NCI-H187 treated with DMSO at 0.1 percent for 48 hours (cell line): ENCODE measurements around the gene AKR1E2.
"Not testable (repeated sequence)": the region's sequence is repeated elsewhere in the genome, so short reads cannot be mapped to it uniquely, and the experiment has no call there.

Experiments used
- DNase-seq: peaks from one replicate; lab custom pipeline; 2025; lab: John Stamatoyannopoulos, UW

Gene AKR1E2

DNA sequence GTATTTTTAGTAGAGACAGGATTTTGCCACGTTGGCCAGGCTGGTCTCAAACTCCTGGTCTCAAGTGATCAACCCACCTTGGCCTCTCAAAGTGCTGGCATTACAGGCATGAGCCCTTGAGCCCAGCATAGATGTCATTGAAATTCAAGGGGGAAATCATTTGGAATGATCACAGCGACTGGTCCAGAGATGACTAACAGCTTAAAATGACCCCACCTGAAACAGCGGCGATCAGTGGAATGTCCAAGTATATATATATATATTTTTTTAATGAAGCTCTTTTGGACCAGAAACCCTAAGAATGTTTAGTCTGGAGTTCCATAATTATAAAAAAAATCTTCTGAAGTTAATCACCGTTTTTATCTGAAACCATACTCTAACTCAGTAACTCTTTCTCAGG is 12.5 kb upstream of the AKR1E2 start:
- no peak for DNase-seq

DNA sequence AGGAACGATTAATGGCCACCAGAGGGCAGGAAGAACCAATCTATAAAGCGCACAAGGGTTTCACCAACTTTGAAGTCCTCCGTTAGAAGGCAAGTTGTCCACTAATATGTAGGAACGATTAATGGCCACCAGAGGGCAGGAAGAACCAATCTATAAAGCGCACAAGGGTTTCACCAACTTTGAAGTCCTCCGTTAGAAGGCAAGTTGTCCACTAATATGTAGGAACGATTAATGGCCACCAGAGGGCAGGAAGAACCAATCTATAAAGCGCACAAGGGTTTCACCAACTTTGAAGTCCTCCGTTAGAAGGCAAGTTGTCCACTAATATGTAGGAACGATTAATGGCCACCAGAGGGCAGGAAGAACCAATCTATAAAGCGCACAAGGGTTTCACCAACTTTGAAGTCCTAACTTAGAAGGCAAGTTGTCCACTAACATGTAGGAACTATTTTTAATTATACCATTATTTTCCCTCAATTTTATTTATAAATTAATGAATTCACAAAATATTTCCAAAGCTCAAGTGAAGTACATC is 10.3 kb upstream of the AKR1E2 start:
- not testable (repeated sequence) for DNase-seq

DNA sequence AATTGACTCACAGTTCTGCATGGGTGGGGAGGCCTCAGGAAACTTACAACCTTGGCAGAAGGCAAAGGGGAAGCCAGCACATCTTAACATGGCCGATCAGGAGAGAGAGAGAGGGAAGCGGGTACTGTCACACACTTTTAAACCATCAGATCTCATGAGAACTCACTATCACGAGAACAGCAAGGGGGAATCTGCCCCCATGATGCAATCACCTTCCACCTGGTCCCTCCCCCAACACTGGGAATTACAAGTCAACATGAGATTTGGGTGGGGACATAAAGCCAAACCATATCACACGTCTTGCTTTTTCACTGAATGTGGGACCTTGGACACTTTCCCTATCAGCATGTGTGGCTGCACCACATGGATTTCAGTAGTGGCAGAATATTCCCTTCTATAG is 9.0 kb upstream of the AKR1E2 start:
- DNase-seq: no peak

DNA sequence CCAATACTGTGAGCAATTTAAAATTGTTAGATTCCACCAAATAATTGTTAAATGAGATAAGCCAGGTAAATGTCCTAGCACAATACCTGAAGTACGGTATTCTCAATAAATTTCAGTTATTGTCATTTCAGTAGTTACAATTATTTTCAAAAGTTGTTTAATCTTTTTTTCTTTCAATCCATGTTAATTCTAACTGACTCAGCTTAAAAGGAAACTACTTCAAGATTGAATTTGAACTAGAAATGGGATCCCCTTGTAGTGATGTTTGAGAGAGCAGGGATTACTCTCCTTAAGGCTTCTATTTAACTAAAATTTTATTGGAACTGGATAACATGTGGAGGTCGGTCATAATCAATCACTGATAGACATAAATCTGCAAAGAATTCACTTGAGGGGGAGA is 6.9 kb upstream of the AKR1E2 start:
- DNase-seq: no peak

DNA sequence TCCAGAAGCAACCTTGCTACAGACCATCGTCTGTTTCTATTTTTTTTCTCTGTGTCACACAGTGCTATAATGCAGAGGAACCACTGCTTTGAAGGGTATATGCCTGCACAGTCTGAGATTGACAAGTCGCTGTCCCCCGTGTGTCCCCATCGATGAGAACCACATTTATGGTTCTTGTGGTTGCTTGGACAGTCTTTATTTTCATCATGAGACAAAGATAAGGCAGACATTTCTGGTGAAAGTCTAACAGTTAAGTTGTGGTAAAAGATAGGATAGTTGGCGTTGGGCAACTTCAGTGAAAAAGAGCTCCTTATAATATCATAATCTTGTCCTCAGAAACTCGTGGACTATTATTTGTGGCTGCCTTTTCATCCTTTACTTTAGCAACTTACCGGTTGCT is 6.3 kb upstream of the AKR1E2 start:
- DNase-seq: no peak

DNA sequence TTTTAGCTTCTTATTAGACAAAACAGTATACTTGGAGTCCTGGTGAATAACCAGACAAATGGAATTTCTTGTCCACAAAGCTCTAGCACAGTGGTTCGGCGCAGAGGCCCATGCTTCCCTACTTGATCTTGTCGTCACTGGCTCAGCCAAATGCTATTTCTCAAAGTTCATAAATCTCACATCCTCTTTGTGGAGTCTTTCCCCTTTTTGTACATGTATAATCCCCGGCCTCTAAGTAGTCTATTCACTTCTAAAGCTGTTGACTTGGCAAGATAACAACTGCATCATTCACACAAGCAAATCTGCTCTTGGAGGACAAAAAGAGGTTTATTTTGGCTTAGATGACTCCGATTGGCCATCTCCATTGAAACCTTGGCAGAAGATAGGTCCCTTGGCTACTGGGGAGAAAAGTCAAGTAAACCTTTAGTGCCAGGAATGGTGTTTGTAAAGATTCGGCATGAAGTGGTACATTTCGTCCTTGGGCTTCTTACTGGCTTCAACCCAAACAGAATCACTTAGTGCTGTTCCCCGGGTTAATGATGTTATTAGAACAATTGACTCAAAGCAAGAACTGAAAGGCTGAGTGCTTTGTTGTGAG is 5.1 kb upstream of the AKR1E2 start:
- no peak for DNase-seq

DNA sequence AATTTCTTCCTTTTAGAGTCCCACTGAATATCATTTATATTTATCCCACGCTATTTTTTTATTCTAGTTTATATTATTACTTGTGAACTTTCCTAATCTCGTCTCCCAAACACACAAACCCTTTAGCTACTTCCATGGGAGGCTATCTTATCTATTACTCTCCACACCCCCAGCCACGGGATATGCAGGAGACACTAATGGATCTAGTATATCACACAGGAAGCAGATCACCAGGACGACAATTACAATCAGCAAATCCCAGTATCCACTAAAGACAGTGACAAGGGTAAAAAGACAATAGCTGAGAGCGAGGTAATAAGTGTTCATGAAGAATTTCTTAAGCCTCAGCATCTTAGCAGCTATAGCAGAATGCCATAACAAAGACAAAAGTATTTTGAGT is 3.8 kb upstream of the AKR1E2 start:
- no peak for DNase-seq

DNA sequence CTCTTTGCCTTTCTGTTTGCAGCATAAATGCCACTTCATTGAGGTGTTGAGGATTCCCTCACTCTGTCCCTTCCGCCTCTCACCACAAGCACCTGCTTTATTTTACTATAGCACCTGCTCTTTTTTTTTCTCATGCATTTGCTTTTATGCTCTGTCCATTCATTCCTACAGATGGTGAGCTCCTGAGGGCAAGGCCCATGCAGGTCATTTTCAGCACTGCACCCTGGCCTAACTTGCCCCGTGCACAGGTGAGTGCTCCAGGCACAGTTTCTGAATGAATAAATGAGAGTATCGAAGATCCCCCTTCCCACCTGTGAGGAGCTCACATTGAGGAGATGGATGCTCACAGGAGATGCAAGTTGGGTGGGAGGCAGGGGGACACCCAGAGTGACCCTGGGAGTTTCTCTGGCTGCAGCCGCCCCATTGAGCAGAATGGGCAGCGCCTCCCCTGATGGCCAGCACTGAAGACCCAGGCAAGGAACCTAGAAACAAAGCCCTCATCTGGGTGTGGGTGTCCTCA is 1.2 kb upstream of the AKR1E2 start:
- no peak for DNase-seq

DNA sequence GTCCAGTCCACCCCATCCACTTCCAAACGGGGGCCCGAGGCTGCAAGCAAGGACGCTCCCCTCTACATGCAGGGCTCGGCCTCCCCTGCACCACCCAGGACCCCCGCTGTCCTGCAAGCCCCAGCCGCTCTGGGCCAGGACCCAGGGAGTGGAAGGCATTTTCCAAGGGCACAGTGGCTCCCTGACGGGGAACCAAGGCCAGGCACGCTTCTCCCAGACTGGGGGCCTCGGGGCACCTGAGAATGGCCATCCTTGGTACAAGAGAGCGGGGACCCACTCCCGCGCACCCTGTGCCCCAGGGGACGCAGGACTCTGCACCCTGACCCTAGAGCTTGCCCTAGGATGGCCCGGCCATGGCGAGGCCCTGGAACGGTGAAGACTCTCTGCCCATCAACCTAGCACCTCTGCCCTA is 545 bp upstream of the AKR1E2 start:
- no peak for DNase-seq

DNA sequence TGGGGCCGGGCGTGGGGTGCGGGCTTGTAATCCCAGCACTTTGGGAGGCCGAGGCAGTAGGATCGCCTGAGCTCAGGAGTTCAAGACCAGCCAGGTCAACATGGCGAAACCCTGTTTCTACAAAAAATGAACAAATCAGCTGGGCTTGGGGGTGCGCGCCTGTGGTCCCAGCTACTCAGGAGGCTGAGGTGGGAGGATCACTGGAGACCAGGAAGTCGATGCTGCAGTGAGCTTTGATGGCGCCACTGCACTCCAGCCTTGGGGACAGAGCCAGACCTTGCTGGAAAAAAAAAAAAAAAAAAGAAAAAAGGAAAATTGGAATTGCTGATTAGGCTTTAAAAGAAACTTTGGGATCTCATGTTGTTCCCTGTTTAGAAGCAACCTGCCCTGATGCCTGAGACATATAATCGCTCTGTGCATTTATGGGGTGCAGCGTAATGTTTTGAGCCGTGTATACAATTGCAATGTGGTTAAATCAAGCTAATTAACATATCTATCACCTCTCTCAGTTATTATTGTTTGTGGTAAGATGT is 851 bp downstream of the AKR1E2 start:
- no peak for DNase-seq

DNA sequence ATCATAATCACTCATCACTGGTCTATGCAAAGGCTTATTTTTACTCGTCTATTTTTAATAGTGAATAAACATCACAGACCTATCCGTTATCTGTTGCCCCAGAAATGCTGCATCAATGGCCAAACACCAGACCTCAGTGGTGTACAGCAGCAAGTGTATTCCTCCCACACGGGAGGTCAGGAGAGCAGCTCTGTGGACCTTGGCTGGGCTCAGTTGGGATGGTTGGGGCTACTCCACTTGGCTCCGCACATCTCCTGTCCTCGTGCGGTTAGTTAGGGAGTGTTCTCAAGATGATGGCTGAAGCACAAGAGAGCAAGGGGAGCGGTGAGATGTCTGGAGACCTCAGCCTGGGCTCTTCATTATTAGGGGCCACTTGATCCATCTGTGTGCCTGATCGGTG is 2.0 kb downstream of the AKR1E2 start:
- DNase-seq: no peak

DNA sequence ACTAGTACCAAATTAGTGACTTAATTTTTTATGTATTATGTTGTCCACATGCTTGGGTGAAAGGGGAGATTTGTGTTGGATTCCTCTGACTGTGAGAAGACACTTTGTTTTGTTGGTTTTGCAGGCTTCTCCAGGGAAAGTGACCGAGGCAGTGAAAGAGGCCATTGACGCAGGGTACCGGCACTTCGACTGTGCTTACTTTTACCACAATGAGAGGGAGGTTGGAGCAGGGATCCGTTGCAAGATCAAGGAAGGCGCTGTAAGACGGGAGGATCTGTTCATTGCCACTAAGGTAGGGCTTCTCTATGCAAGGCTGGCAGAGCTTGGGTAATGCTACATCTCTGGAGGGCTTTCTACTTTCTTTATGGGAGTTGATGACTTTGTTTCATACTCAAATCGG is 4.5 kb downstream of the AKR1E2 start:
- no peak for DNase-seq

DNA sequence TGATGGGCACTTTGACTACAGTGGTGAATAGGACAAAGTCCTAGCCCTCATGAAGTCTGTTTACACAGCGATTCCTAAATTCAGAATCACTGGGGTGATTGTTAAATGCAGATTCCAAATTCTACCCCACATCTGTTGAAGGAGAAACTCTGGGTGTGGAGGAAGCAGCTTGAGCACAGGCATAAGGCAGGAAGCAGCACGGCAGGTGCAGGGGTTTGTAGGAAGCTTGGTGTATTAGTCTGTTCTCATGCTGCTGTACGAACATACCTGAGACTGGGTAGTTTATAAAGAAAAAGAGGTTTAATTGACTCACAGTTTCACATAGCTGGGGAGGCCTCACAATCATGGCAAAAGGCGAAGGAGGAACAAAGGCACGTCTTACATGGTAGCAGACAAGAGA is 5.1 kb downstream of the AKR1E2 start:
- no peak for DNase-seq

DNA sequence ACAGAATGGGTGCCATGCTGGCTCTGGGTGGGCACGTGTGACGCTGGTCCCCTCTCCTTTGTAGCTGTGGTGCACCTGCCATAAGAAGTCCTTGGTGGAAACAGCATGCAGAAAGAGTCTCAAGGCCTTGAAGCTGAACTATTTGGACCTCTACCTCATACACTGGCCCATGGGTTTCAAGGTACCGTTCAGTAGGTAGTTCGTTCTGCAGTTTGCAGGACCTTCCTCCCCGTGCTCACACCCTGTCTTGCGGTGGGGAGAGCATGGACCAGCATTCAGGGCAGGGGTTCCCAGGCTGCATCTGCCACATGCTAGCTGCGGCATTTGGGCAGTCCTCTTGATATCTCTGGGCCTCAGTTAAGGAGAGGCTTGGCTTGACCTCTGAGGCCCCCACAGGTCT is 7.3 kb downstream of the AKR1E2 start:
- DNase-seq: no peak

DNA sequence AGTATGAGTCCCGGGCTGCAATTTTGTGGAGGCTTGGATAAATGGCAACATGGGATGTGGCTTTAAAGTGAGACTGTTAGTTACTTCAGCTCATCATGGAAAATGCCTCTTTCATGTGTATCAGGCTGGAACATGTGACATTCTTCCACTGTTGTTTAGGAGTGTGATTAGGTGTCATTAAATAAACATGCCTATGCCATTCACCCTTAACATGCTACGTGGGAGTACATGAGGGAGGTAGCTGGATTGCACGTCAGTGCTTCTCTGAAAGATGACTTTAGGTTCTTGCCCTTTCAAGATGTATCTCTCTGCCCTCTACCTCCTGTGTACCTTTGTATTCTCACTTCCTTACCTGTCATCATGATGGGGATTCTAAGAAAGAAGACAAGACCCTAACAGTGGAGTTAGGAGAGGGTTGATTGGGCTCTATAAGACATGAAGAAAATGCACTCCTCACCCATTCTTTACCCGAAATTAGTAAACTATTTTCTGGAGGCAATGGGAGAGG is 8.9 kb downstream of the AKR1E2 start:
- DNase-seq: no peak

DNA sequence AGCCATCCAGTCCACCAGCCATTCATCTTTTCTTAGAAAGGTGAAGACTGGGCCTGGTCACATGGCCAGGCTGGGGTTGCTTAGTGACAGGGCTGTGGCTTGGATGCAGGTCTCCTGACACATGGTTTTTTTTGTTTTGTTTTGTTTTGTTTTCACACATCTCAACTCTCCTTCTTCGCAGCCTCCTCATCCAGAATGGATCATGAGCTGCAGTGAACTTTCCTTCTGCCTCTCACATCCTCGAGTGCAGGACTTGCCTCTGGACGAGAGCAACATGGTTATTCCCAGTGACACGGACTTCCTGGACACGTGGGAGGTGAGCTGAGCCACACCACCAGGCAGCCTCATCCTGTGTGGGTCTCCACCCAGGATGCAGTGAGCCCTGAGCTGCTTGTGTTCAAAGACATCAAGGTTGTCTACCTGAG is 9.5 kb downstream of the AKR1E2 start:
- no peak for DNase-seq

DNA sequence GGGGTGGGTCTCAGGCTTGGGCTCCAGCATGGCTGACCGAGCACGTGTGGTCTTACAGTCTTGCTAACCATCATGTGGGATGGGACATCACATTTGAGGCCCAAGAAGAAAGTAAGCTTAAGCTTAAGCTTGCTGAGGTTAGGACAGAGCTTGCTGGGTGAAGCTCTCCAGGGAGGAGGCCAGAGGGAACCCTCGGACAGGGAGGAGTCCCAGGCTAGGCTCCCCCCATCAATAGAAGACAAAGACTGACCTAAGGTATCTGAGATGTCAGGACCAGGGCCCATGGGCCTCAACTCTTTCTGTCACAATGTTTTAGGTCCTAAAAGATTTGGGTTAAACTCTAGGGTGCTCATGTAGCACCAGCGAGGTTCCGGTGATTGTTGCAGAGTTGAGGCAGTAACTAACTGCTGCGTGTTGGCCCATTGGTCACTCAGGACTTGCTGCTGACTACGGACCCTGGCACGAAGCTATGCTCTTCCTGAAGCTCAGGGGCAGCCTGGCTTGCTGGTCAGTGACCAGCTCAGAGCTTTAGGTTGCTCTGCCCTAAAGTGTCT is 10.5 kb downstream of the AKR1E2 start:
- DNase-seq: no peak

DNA sequence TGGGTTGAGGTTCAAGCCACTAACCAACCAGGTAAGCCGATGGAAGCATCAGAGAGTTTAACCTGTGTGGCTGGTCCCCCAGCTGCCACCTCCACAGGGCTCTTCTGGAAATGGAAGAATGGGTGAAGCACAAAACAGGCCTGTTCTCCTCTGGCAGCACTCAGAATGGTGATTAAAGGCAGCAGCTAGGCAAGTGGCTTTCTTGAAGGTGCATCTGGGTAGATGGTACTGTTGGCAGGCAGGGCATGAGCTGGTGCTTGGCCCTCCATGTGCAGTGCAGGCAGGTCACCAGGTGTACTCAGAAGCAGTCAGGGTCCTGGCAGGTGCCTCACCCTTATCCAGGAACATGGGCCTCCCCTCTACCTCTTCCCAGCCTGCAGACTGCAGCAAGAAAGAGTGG is 11.5 kb downstream of the AKR1E2 start:
- no peak for DNase-seq

DNA sequence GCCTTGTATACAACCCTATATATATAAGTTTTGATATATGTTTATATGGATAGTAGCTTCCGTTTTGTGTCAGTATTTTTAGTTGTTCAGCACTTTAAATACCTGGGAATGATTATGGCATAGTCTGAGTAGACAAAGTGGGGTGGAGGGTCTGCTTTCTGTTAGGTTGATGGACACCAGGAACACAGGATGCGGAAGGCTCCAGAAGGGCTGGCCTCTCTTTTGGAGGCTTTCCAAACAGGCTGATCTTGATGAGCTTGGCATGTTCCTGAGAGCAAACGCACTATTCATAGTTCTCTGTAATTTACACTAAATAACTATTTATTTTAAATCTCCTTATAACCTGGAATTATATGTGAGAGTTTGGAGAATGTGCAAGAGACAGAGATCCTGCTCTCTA is 12.7 kb downstream of the AKR1E2 start:
- DNase-seq: no peak

DNA sequence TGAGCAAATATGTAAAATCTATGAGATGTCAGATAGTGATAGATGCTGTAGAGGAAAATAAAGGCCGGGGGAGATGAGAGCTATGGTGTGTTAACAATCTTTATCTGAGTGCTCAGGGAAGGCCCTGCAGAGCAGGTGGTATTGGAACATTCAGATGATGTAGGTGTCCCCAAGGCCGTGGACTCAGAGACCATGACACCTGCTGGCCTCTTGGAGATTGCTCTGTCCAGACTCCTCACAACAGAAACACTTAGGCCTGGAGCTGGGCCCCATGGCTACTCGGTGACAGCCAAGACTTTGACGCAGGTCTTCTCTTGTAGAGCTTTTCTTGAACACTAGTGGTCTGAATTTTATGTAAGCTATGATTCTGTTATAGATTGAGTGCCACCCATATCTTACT is 13.3 kb downstream of the AKR1E2 start:
- no peak for DNase-seq

DNA sequence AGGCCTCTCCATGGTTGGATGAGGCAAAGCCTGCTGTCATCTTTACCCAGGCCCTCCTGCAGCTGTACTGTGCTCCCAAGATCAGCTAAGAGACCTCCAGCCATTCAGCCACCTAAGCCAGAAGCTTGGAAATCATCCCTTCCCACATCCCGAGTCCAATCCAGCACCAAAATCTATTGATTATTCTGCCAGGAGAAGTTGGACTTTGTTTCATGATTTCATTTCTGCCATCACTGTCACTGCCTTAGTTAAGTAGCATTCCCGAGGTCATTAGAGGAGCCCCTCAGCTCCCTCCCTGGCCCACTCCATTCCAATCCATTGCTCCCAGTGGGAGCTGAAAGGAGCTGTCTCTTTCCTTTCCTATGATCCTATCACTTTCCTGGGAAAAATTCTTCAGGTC is 14.1 kb downstream of the AKR1E2 start:
- no peak for DNase-seq

DNA sequence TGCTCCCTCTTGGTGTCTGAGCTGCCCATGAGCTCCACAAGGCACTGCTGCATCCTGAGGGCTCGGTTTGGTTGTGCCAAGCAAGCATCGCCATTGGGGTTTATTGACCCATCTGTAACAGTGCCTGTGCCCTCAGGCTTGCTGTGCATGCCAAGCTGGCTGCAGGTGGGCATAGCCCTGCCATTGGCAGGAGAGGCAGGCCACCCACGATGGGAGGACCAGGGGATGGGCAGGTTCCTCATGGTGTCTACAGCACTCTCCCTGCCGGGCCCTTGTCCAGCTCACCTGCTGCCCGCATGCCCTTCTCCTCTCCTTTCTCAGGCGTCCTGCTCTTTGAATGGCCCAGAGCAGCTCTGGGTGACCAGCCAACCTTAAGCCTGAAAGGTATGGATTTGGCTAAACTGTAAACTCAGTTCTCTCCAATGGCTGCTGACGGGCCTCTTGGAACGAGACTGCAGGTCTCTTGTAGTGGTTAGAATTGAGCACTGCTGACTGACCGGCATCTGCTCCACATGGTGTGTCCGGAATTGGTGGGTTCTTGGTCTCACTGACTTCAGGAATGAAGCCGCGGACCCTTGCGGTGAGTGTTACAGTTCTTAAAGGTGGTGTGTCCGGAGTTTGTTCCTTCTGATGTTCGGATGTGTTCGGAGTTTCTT is 17.6 kb downstream of the AKR1E2 start:
- DNase-seq: no peak

DNA sequence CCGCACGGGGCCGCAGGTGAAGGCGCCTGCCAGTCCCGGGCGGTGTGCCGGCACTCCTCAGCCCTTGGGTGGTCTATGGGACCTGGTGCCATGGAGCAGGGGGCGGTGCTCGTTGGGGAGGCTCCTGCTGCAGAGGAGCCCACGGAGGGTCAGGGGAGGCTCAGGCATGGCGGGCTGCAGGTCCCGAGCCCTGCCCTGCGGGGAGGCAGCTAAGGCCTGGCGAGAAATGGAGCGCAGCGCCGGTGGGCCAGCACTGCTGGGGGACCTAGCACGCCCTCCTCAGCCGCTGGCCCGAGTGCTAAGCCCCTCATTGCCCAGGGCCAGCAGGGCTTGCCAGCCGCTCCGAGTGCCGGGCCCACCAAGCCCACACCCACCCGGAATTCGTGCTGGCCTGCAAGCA is 18.9 kb downstream of the AKR1E2 start:
- DNase-seq: no peak
